Mucosa of gallbladder (tissue), 1 donor: ENCODE results near the gene TOX2. TPM values are rescaled to one million over a fixed set of nuclear protein-coding genes. Genes with fewer than 3 reads are reported as not detected.

Experiments used
- DNase-seq: peaks from one replicate; pipeline ENCODE4 v3.0.0-alpha.2; 2020; ENCODE audit warnings: low spot score
- total RNA-seq: library from RNA; stranded (reverse); gene quantifications from one replicate; pipeline ENCODE4 v1.2.1, GENCODE V29; 2021
- donor health status: DM: no; HTN: no; CAD: no.

Gene TOX2
- total RNA-seq, 1 donor from 2014 or later = 4.5 TPM

- no peak for DNase-seq
Observed at GRCh38 chr20:44098657-44099056, 184.0 kb downstream of the TOX2 start.

- no peak for DNase-seq
Observed at GRCh38 chr20:44099832-44100231, 185.2 kb downstream of the TOX2 start.

- no peak for DNase-seq
Observed at GRCh38 chr20:44102582-44102981, 187.9 kb downstream of the TOX2 start.

- peak; percentile 61 for DNase-seq
Observed at GRCh38 chr20:44104798-44105517, 190.3 kb downstream of the TOX2 start.

- no peak for DNase-seq
Observed at GRCh38 chr20:44106615-44107014, 192.0 kb downstream of the TOX2 start.

- DNase-seq = no peak
Observed at GRCh38 chr20:44109951-44110361, 195.3 kb downstream of the TOX2 start.

- DNase-seq = no peak
Observed at GRCh38 chr20:44110816-44111568, 196.3 kb downstream of the TOX2 start.

- DNase-seq = no peak
Observed at GRCh38 chr20:44111712-44112335, 197.2 kb downstream of the TOX2 start.

- DNase-seq = no peak
Observed at GRCh38 chr20:44112456-44112855, 197.8 kb downstream of the TOX2 start.

- DNase-seq = no peak
Observed at GRCh38 chr20:44112889-44113617, 198.4 kb downstream of the TOX2 start.

- no peak for DNase-seq
Observed at GRCh38 chr20:44113618-44114376, 199.1 kb downstream of the TOX2 start.

- no peak for DNase-seq
Observed at GRCh38 chr20:44115181-44115580, 200.5 kb downstream of the TOX2 start.

- no peak for DNase-seq
Observed at GRCh38 chr20:44115762-44116644, 201.4 kb downstream of the TOX2 start.

GRCh38 chr20:44117296-44118184, 202.9 kb downstream of the TOX2 start:
- DNase-seq = no peak

GRCh38 chr20:44118185-44119033, 203.8 kb downstream of the TOX2 start:
- DNase-seq = no peak
